GM18508 (cell line): ENCODE measurements around the gene PDE6C.
"Not testable (repeated sequence)": the region's sequence is repeated elsewhere in the genome, so short reads cannot be mapped to it uniquely, and the experiment has no call there.

Experiments used
- ATAC-seq: cut with Tn5 transposase; IDR thresholded peaks from one replicate; pipeline ENCODE4 v1.9.1; 2021; ENCODE audit warnings: moderate number of reproducible peaks; ENCODE audit not compliant: insufficient read depth, unreplicated experiment

The PDE6C gene

GRCh38 chr10:93696582-93696981 is 84.2 kb downstream of the PDE6C start:
- not testable (repeated sequence) for ATAC-seq

GRCh38 chr10:93697207-93697606 is 84.9 kb downstream of the PDE6C start:
- ATAC-seq: no peak

GRCh38 chr10:93701866-93702209 is 89.5 kb downstream of the PDE6C start:
- no peak for ATAC-seq

GRCh38 chr10:93702210-93703001 is 90.1 kb downstream of the PDE6C start, which contains the start of gene FRA10AC1:
TSS of gene FRA10AC1 (minus strand) at chr10:93702592. CDS start at chr10:93700106, 2,486 bp downstream.
- peak; percentile 41 for ATAC-seq

GRCh38 chr10:93703066-93703465 is 90.7 kb downstream of the PDE6C start:
- ATAC-seq: no peak

- no peak for ATAC-seq
Measured at GRCh38 chr10:93703841-93704240, 91.5 kb downstream of the PDE6C start.

GRCh38 chr10:93704451-93704850 is 92.1 kb downstream of the PDE6C start:
- ATAC-seq: no peak

- no peak for ATAC-seq
Measured at GRCh38 chr10:93707623-93708022, 95.3 kb downstream of the PDE6C start.

- ATAC-seq: no peak
Measured at GRCh38 chr10:93710333-93710909, 98.1 kb downstream of the PDE6C start.

- no peak for ATAC-seq
Measured at GRCh38 chr10:93711891-93712290, 99.6 kb downstream of the PDE6C start.

GRCh38 chr10:93712593-93712992 is 100.3 kb downstream of the PDE6C start:
- no peak for ATAC-seq

- peak; percentile 89 for ATAC-seq
Measured at GRCh38 chr10:93715345-93715744, 103.0 kb downstream of the PDE6C start.
